ENCODE measurements around the gene CACNA2D1.
"Not testable (repeated sequence)": the region's sequence is repeated elsewhere in the genome, so short reads cannot be mapped to it uniquely, and the experiment has no call there.

The CACNA2D1 gene

DNA sequence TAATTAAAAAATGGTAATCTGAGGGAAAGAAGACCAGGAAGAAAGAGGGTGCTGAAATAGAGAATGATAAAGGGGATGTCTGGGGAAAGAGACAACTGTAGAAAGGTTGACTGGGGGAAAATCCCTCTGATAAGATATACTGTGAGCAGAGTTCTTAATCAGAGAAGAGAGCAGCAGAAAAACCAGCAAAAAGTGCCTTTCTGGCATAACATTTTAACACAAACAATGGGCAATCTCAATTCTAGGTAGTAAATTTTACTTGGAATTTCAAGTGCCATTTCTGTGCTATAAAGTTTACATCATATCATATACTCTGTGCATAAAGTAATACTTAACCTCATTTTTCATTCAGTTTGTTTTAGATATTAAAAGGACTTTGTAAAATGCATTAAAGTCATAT, 421.9 kb downstream of the CACNA2D1 start:
- ATAC-seq: no peak

DNA sequence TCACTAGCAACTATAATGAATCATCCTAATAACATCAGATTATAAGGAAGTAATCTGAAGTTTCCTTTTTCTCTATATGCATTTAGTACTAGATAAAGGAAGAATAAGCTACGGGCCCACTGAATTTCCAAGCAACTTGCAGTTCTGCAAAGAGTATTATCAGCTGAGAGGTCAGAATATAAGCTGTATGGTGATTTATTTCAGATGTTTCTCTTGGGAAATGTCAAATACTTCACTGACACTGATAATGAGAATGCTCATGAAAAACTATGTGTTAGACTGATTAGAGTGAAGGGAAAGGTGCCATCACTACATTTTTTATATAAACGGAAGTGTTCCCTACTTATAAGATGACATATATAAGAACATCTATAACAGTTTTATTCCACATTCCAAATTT, 422.5 kb downstream of the CACNA2D1 start:
- no peak for ATAC-seq

DNA sequence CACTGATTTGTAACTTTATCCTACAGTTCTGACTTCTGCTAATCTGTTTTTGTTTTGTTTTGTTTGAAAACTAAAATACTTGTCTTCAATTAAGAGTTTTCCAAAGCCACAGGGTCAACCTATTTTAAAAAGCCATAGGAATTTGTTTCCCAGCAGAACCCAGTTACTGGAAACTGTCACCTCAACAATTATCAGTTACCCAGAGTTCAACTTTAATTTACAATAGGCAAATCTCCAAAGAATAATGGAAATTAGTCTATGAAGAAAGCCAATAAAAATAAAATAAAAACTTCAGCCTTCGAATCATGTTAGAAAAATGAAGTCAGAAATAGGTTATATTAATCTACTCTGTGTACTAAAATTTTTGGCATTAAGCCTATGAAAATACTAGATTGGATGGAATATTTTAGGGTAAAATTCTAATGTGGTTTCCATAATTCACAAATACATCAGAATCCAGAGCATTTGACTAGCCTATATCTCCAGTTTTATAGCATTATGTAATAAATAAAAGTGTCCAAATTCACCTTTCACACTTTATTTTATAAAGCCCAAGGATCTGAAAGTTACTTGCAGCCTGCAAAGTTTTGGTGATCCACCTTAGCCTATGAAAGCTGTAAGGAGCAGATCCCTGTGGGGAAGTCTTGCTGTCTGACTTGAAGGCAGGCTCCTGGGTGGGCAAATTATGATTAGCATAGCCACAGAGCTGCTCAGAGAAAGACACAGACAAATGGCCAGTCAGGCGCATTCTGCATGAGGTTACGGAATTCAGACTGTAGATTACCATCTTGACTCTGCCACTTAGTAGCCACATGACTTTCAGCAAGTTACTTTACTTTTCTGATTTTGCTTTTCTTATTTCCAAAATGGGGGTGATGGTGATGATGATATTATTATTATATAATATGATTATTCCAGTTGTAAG, 423.8 kb downstream of the CACNA2D1 start:
- ATAC-seq: no peak

DNA sequence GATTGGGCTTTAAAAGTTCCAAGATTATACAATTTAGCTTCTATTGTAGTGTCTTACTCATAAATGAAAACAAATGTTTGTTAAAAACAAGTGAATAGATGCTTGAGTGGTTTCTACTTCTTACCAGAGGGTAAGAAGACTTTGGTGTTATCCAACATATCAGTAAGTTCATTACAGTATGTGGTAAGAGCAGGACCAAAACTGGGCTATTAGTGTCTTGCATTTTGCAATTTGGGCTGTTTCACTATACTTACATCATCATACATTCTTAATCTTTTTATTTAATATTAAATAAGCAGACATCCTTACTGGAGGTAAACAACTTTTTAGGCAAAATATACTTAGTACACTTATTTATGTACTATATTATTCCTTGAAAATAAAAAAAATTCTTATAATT, 425.4 kb downstream of the CACNA2D1 start:
- ATAC-seq: no peak

DNA sequence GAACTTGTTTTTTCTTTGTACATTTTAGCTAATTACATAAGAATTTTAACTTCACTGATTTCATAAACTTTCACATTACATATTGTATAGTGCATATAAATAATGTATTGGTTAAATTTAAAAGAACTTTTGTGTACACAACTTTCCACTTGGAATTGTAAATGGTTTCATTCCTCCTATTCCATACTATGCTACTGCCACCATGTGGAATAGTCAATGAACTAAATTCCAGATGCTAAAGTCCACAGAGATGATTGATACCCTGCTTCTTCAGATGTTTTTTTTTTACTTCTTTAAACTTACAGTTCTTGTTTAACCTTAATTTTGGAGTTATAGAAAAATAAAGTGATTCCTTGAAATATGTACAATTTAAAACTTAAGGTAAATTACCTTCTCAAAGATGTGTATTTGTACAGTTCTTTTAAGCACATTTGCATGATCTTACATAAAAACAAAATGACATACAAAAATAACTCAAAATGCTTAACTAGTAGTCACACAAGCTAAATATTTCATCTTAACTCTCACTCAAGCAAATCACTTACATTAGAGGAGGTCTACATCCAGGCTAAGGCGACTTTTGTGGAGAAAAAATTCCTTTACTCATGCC, 426.1 kb downstream of the CACNA2D1 start:
- no peak for ATAC-seq

DNA sequence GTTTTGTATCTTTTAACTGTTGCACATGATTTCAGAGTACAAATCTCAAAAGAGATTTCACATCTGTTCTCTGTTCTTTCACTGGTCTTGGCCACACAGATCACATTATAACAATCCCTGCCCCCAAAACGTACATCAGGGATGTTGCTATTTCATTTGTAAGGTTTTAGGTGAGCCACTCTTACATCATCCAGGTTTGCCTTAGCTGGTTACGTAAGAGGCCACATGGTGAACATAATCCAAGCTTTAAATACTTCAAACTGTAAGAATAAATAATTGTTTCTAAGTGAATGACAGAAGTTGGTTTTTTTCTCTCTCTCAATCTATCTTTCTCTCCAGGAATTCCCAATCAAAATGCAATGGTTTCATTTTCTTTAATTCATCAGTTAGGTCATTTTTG, 427.8 kb downstream of the CACNA2D1 start:
- no peak for ATAC-seq

DNA sequence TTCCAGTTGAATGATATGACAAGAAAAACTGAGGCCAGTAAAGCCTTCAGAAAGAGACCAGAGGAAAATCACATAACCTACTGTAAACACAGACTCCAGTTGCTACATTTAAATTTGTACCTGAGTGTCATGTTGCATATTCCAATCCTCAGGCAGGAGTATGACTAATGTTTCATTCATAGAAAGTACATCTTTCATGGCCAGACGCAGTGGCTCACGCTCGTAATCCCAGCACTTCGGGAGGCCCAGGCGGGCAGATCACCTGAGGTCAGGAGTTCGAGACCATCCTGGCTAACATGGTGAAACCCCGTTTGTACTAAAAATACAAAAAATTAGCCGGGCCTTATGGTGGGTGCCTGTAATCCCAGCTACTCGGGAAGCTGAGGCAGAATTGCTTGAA, 429.0 kb downstream of the CACNA2D1 start:
- ATAC-seq: not testable (repeated sequence)

DNA sequence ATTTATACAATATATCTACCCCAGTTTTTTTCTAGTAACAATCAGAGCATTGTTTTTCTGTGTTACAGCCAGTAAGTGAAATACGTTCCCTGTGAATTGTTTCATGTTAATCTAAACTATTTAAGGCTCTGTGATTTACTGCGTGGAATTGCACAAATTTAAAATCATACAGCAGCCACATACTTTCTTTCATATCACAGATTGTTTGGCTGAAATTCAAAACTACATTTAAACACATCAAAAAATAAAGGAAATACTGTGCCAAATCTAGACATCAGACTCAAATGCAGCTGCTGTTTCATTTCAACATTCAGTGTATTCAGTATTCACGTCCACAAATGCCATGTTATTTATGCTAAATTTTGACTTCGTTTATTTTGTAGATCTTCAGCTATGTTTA, 431.1 kb downstream of the CACNA2D1 start:
- no peak for ATAC-seq

DNA sequence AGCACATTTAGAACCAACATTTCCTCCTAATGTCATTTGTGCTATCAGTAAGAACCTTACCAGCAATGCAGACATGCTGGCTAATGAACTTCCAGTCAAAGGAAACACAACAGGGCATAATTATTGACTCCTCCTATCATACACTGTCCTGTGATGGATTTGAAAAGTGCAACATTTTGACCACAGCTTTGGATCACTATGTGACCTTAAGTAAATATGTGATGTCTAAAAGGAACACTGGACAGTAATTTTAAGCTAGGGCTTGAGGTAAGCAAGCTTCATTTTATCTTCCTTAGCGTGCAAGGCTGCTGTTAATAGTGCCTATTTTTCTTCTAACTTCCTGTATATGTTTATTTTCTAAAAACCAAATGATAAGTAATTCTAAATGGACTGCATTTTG, 433.2 kb downstream of the CACNA2D1 start:
- ATAC-seq: no peak

DNA sequence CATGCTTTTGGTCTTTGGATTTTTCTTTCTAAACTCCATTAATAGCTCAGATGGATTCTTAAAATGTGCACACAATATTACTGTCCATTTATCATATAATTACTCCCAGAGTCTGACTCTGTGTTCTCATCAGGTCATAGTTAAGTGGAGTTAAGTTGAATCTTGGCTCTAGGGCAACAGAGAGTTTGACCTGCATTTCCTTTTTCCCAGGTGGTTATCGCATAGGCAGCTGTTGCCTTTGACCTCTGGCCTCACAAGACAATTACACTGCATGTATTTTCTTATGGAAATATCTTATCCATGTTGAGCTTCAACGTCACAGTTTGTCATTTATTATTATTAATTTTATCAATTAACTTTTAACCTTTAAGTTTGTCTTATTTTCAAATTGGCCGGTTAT, 436.3 kb downstream of the CACNA2D1 start:
- no peak for ATAC-seq

DNA sequence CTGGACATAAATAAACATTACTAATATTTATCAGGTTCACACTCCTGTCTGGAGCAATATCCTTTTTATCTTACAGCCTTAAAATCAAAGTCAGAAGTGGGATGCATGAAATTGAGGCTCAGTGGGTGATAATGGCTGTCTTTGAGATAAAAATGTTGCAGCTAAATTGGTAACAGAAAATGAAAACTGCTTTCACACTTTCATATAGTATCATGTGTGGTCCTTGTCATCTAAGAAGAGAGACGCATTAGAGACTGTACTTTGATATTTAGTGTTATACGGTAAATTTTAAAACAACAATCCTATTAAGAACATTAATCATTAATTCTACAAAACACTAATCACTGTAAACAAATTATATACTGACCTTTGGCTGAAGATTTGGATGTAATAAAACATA, 438.5 kb downstream of the CACNA2D1 start:
- ATAC-seq: no peak

DNA sequence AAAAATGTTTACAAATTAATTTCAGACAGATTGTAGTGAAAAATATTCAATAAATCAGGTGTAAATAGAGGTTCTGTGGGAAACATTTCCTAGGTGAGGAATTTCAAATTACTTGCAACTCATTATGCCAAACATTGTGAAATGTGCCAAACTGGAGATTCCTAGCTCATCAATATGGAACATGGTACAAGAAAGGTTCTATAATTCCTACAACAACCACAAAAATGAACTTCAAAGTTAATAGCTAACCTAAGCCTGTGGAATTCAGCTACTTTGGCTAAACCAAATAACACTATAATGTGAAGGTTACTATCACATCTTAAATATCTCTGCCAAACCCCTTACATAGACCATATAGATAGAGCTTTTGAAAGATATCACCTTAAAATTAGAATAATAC, 450.4 kb downstream of the CACNA2D1 start:
- ATAC-seq: no peak

DNA sequence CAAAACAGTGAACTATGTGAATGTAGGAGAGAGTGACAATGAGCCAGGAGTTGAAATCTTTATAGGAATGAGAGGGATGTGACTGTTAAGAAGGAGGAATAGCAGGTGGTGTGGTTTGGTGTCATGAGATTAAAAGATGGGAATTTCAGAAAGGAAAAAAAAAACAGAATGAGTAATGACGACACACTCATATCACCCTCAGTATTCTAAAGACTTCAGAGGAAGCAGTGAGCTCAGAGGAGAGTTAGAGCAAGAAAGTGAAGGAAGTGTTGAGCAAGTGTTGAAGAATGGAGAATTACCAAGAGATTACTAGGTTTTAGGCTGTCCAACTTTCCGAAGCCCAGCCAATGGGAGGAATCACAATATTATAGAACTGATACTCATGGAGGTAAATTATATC, 453.2 kb downstream of the CACNA2D1 start:
- no peak for ATAC-seq

DNA sequence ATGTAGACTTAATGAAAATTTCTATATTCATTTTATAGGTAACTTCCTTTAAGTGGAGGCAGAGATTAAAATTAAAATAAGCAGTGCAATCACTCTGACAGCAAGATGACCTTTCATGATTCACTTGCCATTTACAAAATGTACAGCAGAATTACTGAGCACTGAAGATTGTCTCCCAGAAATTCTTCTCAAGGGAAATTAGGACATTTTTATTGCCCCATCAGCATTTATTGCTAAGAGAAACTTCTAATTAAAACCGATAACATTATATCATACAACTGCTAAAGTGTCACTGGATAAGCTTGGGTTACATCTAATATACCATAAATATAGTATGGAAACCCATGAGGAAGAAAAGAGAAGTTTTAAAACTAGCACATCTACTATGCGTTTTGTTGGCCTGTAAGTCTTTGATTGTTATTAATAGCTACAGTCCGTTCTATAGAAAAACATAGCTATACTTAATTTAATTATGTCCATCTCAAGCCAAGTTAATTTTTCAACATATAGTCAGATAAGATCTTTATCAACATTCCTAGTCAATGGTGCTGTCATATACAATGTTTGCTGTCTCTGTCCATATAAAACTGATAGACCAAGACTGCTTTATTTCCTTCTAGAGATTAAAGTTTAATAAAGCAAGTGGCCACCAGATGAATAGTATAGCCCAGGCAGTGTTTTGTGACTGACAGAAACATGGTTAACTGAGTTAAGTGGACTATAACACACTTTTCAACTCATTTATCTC, 456.7 kb downstream of the CACNA2D1 start:
- no peak for ATAC-seq

DNA sequence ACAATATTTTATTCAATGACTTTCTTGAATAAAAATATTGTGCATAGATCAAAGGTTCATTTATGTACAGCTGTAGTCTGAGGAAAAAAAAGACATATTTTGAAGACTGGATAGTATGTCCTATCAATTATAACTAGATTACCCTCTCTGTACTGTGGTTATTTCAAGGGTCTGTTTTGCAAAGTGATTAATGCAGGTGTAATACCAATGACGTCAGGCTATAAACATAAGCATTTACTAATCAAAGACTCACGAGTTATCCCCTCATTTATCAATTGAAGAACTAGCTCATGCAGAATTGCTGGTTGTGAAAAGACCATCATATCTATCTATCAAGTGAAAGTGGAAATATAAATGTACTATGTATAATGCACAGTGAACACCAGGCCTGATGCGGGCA, 460.2 kb downstream of the CACNA2D1 start:
- no peak for ATAC-seq

DNA sequence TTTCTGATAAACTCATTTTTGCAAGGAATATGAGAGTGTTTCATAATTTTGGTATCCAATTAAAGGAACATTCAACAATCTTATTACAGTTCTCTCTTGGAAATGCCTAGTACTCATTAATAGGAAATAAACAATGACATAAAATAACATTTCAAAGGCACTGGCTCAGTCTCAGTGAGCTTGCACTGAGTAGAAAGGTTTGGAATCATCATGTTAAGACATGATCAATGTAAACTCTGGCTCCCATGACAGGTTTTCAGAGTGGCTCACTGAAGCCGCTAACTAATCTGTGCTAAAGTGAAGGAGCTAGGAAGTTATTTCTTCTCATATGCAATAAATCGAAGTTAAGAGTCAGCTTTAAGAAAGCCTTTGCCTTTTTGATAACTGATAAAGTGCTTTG, 470.5 kb downstream of the CACNA2D1 start:
- ATAC-seq: no peak

DNA sequence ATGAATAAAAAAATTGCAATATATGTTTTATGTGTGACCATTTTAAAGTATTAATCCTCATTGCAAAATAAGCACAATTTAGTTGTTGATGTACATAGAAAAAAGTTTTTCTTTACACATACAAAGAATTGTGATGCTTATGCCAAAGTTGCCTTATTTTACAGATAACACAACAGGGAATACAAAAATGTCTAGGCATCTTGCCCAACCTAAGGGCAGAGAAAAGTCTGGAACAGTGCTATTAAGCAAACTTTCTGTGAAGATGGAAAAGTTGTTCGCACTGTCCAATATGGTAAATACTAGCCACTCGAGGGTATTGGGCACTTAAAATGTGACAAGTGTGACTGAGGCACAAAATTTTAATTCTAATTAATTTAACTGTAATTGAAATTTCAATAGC, 483.6 kb downstream of the CACNA2D1 start:
- no peak for ATAC-seq

DNA sequence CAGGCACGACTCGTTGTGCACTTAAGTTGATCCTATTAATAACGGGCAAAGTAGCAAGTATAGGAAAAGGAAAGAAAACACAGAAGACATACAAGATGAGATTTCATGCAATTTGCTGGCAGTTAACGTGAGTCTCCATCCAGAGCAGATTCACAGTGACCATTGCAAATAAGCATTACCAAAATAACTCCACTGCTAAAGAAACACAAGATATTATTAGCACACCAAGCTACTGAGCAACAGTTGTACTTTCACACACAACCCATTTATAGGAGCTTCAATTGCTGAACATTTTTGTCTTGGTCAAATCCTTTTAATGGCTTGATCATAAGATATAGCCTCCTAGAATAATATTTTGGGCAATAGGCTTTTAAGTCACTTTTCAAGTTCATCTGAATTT, 486.1 kb downstream of the CACNA2D1 start:
- ATAC-seq: no peak

DNA sequence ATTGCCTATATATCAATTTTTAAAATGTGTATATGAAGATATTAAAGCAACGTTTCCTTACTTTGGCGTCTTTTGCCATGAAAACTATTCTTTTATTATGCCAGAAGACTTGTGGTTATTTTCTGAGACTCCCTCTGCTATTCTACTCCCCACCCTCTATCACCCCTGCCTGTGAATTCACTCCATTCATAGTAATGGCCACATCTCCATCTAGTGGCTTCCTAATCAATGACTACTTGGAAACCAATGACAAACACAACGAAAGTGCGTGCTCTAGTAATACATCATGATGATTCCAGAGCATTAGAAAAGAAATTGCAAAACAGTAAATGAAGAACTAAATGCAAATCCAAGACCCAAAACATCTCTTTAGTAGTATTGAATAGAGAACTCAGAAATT, 487.1 kb downstream of the CACNA2D1 start:
- ATAC-seq: no peak

DNA sequence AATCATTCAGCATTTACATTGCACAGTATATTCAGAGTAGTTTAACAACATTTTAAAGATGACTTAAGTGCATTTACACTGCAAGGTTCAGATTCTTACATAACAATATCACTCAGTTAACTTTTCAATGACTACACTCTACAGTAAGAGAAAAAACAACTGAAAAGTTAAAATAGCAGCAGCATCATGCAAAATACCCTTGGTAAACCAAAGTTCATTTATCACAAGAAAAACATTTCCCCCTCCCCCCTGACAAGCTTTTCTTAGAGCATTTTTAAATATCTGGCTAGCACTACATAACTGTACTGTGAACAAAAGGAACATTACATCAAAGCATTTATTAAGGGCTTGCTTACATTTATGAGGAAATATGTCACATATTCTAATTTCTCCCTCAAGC, 494.3 kb downstream of the CACNA2D1 start:
- ATAC-seq: no peak

DNA sequence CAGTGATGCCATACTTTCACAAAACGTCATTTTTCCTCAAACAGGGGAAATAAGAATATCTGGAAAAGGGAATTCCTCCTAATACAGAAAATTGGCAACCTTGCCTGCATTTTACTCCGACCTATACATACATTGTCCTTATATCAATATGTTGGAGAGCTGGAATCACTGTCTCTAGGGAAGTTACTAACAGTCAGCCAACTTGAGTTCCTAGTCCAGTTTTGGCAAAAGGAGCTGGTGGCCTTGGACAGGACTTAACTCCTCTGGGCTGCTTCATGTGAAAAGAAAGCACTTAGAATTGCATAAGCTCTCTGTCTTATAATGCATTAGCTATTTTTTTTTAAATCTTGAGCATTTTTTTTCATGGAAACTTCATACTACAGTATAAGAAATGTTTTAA, 499.5 kb downstream of the CACNA2D1 start:
- ATAC-seq: no peak

DNA sequence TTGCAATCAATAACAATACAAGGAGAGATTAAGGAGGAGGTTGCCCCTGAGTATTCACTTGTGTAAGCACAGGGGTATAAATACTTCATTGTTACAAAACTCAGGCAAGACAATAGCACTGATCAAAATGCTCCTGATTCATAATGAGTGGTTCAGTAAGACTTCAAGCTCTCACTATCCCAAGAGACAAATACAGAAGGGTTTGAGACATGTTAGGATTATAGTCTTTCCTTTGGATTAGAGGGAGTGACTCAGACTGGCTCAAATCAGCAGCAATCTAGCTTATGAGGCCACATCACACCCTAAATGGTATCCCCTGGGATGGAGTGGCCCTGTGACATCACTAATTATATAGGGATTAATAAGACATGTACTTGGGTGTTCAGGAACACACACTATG, 506.5 kb downstream of the CACNA2D1 start:
- ATAC-seq: no peak

DNA sequence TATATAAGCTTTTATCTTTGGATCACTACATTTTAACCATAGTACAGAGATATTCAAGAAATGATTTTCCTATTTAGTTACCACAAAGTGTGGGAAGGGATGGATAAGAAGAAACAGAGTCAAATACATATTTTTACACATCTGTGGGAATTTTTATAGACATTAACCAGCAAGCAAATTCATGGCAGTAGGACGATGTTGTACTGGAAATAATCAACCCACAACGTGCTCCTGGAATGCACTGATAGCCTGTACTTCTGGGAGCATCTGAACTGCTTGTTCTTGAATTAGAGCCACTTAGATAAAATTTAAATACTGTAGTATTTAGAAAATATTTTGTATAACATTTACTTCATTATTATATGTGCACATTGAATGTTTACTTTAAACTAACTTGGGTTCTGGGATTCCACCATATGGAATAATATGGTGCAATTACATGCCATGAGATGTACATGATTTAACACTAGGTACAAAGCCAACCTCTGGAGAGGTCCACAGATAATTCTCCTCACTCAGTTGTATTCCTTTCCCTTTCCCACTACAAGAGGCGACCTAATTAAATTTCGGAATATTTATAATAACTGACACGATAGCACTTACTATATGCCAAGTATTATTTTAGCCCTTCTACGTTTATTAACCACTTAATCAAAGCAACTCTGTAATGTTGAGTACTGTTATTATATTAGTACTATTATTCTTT, 508.8 kb downstream of the CACNA2D1 start:
- ATAC-seq: no peak
